Spinal cord (tissue), 10 donors: ENCODE measurements around the gene SMG9. TPM values are rescaled to one million over a fixed set of nuclear protein-coding genes. Genes with fewer than 3 reads are reported as not detected.

Experiments
- DNase-seq, 6 donors: peaks; one replicate each; pipeline versions ENCODE4 v3.0.0 to v3.0.0-alpha.2; 2013 to 2015; ENCODE audit warnings: low spot score in 6 of 6, low read depth in 4 of 6
- H3K27ac ChIP-seq: one replicate; pipeline ENCODE4 v1.5.1; 2013; ENCODE audit warnings: low read depth, low read length, control low read depth
- H3K27me3 ChIP-seq: one replicate; pipeline ENCODE4 v1.6.1; 2013; ENCODE audit warnings: low read length; ENCODE audit not compliant: control insufficient read depth, insufficient read depth
- H3K36me3 ChIP-seq: one replicate; pipeline ENCODE4 v1.6.1; 2013; ENCODE audit warnings: low read length; ENCODE audit not compliant: control insufficient read depth, insufficient read depth
- H3K4me1 ChIP-seq: one replicate; pipeline ENCODE4 v1.6.1; 2013; ENCODE audit warnings: low read length; ENCODE audit not compliant: control insufficient read depth, insufficient read depth
- H3K4me3 ChIP-seq: one replicate; pipeline ENCODE4 v1.5.1; 2013; ENCODE audit warnings: low read depth, low read length, control low read depth
- H3K9me3 ChIP-seq: one replicate; pipeline ENCODE4 v1.6.1; 2013; ENCODE audit warnings: low read length; ENCODE audit not compliant: control insufficient read depth, insufficient read depth
- WGBS: methylation state at CpG from one replicate; pipeline ENCODE4 v1.1.5; 2013; ENCODE audit warnings: missing lambda C conversion rate; ENCODE audit not compliant: insufficient coverage; 5-methylcytosine and 5-hydroxymethylcytosine counted together
- polyA plus RNA-seq, 2 donors: library from polyadenylated mRNA; unstranded; fragments of 120-200 nt; gene quantifications; one replicate each; pipeline ENCODE4 v1.2.1, GENCODE V29; 2013; ENCODE audit not compliant: insufficient read length in 2 of 2
- total RNA-seq, 2 donors: library from RNA; depleted of rRNA in 1 of 2; stranded (reverse); fragments of 120-200 nt in 1 of 2; fragments of >200 nt in 1 of 2; gene quantifications; one replicate each; pipeline versions ENCODE4 v1.2.3 to v1.2.4, GENCODE V29; 2013 to 2014
- donor health status: healthy.

SMG9 gene
- total and polyA plus RNA-seq, 4 donors, result 9.2 to 110 (median 56.6) TPM

GRCh38 chr19:43719918-43720317 lies 34.8 kb downstream of the SMG9 start:
- H3K4me1 ChIP-seq, result no peaks in the 10 kb centered on the region
- WGBS, result 44% methylated on average over 2 of the region's 5 CpGs
- no peak overlapping the region for H3K4me3 ChIP-seq
- no peaks in the 10 kb centered on the region for H3K9me3 ChIP-seq
- H3K27me3 ChIP-seq, result no peaks in the 10 kb centered on the region
- no peaks in the 10 kb centered on the region for H3K36me3 ChIP-seq
- H3K27ac ChIP-seq, result no peak overlapping the region
- no peak for DNase-seq

GRCh38 chr19:43719378-43719868 lies 35.3 kb downstream of the SMG9 start:
- Histone ChIP-seq H3K4me1 (no peaks in the 10 kb centered on the region), H3K27me3 (no peaks in the 10 kb centered on the region), H3K4me3 (no peak overlapping the region), H3K27ac (no peak overlapping the region), H3K9me3 (no peaks in the 10 kb centered on the region), H3K36me3 (no peaks in the 10 kb centered on the region)
- DNase-seq, result no peak
- WGBS, result 89% methylated on average over 33 of the region's 37 CpGs

- Histone ChIP-seq H3K27me3 (no peaks in the 10 kb centered on the region), H3K4me1 (no peaks in the 10 kb centered on the region), H3K27ac (no peak overlapping the region), H3K36me3 (no peaks in the 10 kb centered on the region), H3K9me3 (no peaks in the 10 kb centered on the region), H3K4me3 (no peak overlapping the region)
- 93% methylated on average over 60 of the region's 60 CpGs for WGBS
- no peak for DNase-seq
Measured at GRCh38 chr19:43718627-43719377, 36.0 kb downstream of the SMG9 start.

- WGBS, result 75% methylated on average over 4 of the region's 4 CpGs
- Histone ChIP-seq H3K36me3 (no peaks in the 10 kb centered on the region), H3K9me3 (no peaks in the 10 kb centered on the region), H3K27ac (no peak within 1 kb of the TSS), H3K4me1 (no peaks in the 10 kb centered on the region), H3K27me3 (no peaks in the 10 kb centered on the region), H3K4me3 (no peak within 1 kb of the TSS)
- no peak for DNase-seq
Measured at GRCh38 chr19:43715776-43716175, 39.0 kb downstream of the SMG9 start, which contains the start of gene IRGC. Gene IRGC (plus strand): TSS chr19:43716076. CDS start chr19:43718559, 2,483 bp downstream.

- 75% methylated on average over 3 of the region's 3 CpGs for WGBS
- H3K9me3 ChIP-seq, result no peaks in the 10 kb centered on the region
- no peak overlapping the region for H3K27ac ChIP-seq
- no peaks in the 10 kb centered on the region for H3K27me3 ChIP-seq
- H3K4me1 ChIP-seq, result no peaks in the 10 kb centered on the region
- no peak overlapping the region for H3K4me3 ChIP-seq
- DNase-seq, result no peak
- H3K36me3 ChIP-seq, result no peaks in the 10 kb centered on the region
Measured at GRCh38 chr19:43713208-43713607, 41.6 kb downstream of the SMG9 start.

GRCh38 chr19:43711751-43712355 lies 42.9 kb downstream of the SMG9 start:
- H3K27ac ChIP-seq, result no peak overlapping the region
- 91% methylated on average over 9 of the region's 12 CpGs for WGBS
- H3K4me3 ChIP-seq, result no peak overlapping the region
- no peak for DNase-seq
- no peaks in the 10 kb centered on the region for H3K4me1 ChIP-seq
- no peaks in the 10 kb centered on the region for H3K36me3 ChIP-seq
- H3K27me3 ChIP-seq, result no peaks in the 10 kb centered on the region
- no peaks in the 10 kb centered on the region for H3K9me3 ChIP-seq

- no peak overlapping the region for H3K27ac ChIP-seq
- no peaks in the 10 kb centered on the region for H3K4me1 ChIP-seq
- H3K27me3 ChIP-seq, result no peaks in the 10 kb centered on the region
- H3K36me3 ChIP-seq, result no peaks in the 10 kb centered on the region
- DNase-seq, result no peak
- H3K4me3 ChIP-seq, result no peak overlapping the region
- 75% methylated on average over 1 of the region's 2 CpGs for WGBS
- no peaks in the 10 kb centered on the region for H3K9me3 ChIP-seq
Measured at GRCh38 chr19:43708716-43709115, 46.0 kb downstream of the SMG9 start.

GRCh38 chr19:43707158-43707712 lies 47.5 kb downstream of the SMG9 start:
- Histone ChIP-seq H3K27me3 (no peaks in the 10 kb centered on the region), H3K4me3 (no peak overlapping the region), H3K9me3 (no peaks in the 10 kb centered on the region), H3K4me1 (no peaks in the 10 kb centered on the region), H3K27ac (no peak overlapping the region), H3K36me3 (no peaks in the 10 kb centered on the region)
- WGBS, result 76% methylated on average over 8 of the region's 13 CpGs
- DNase-seq, result no peak

GRCh38 chr19:43705729-43706128 lies 49.0 kb downstream of the SMG9 start:
- Histone ChIP-seq H3K4me3 (no peak overlapping the region), H3K36me3 (no peaks in the 10 kb centered on the region), H3K4me1 (peaks cover 2% of the 10 kb centered on the region), H3K9me3 (no peaks in the 10 kb centered on the region), H3K27me3 (no peaks in the 10 kb centered on the region), H3K27ac (no peak overlapping the region)
- WGBS, result 80% methylated on average over 2 of the region's 6 CpGs
- DNase-seq, result no peak
